Fibroblast of the aortic adventitia (primary cell): ENCODE results near the gene IAPP. TPM values are rescaled to one million over a fixed set of nuclear protein-coding genes. Genes with fewer than 3 reads are reported as not detected.

Experiments
- DNase-seq: peaks from one replicate; pipeline ENCODE4 v3.0.0-alpha.2; 2010; ENCODE audit warnings: low read depth
- H3K4me3 ChIP-seq: 2 replicates; pipeline ENCODE4 v1.5.1; 2011; ENCODE audit warnings: low read depth, mild to moderate bottlenecking, control low read depth, low read length, moderate library complexity
- CTCF ChIP-seq: IDR thresholded peaks from 2 replicates; pipeline ENCODE4 v1.5.1; 2011; ENCODE audit warnings: mild to moderate bottlenecking, low read length, control low read depth, inconsistent platforms; ENCODE audit not compliant: insufficient read depth
- total RNA-seq: library from RNA; depleted of rRNA; stranded (reverse); fragments of >200 nt; gene quantifications from 2 replicates; pipeline ENCODE4 v1.2.3, GENCODE V29; 2012; ENCODE audit warnings: low replicate concordance

Gene IAPP
- total RNA-seq, 1 donor: not detected

- DNase-seq: no peak
- TF ChIP-seq CTCF: no peak
- H3K4me3 ChIP-seq: no peak overlapping the region
Measured at GRCh38 chr12:21336656-21337055, 36.0 kb upstream of the IAPP start.

- no peak overlapping the region for H3K4me3 ChIP-seq
- no peak for DNase-seq
- no peak for TF ChIP-seq CTCF
Measured at GRCh38 chr12:21337453-21337852, 35.2 kb upstream of the IAPP start.

GRCh38 chr12:21337959-21338744, 34.5 kb upstream of the IAPP start:
- H3K4me3 ChIP-seq: no peak overlapping the region
- TF ChIP-seq CTCF: no peak
- no peak for DNase-seq

DNA sequence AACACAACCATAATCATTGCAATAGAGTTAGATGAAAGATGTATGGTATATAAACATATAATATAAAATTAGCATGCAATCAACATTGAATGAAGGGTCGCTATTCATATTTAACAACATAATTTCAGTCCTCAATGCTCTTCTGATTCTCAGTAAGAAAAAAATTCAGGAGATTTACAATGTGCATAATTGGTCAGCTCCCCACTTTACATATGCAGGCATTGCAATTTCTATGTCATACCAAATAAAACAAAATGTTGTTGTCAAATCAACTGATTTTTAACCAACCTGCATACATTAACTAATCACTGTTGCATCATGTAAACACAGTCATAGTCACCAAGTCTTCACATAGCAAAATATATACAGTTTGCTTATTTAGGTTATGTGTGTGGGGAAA, 32.8 kb upstream of the IAPP start:
- no peak for TF ChIP-seq CTCF
- no peak for DNase-seq
- no peak overlapping the region for H3K4me3 ChIP-seq

GRCh38 chr12:21340403-21340802, 32.3 kb upstream of the IAPP start:
- no peak for DNase-seq
- no peak overlapping the region for H3K4me3 ChIP-seq
- TF ChIP-seq CTCF: no peak

DNA sequence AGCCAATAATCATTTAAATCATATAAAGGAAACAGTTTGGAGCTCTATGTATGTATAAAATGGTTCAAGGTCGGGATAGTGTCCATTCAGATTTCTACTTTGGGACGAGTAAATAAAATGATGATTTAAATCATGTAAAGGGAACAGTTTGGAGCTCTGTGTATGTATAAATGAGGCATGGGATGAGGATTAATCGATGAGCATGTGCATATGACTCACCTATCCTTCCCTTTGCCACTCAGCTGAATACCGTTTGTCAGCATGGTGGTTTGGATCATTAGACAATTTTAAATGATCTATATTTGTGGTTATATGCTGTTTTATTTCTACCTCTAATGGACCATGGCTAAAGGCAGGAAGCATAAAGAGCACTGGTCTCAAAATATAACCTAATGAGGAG, 30.9 kb upstream of the IAPP start:
- no peak for TF ChIP-seq CTCF
- H3K4me3 ChIP-seq: no peak overlapping the region
- no peak for DNase-seq

DNA sequence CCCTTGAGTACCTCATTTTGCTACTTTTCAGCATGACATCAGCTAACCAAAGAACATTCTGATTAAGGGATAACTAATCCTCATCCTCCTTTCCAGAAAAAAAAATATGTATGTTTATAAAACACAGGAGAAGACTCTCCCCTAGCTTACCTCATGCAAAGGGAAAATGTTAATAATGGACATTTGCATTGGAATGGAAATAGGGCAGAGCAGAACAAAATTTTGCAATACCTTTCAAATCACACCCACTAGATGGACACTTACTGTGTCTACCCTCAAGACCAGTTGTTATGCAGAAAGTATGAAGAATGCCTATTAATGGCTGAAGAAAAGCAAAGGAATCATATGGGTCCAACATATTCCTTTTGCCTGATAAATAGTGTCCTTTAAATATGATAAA, 29.1 kb upstream of the IAPP start:
- TF ChIP-seq CTCF: no peak
- no peak for DNase-seq
- H3K4me3 ChIP-seq: no peak overlapping the region
